Fibroblast of skin of abdomen (primary cell): ENCODE results near the gene SETD5. TPM values are rescaled to one million over a fixed set of nuclear protein-coding genes. Genes with fewer than 3 reads are reported as not detected.

Source experiments
- DNase-seq: peaks from one replicate; pipeline ENCODE4 v3.0.0-alpha.2; 2013
- polyA plus RNA-seq, 2 experiments: library from polyadenylated mRNA; unstranded; fragments of 120-200 nt; gene quantifications; one replicate each; pipeline ENCODE4 v1.2.1, GENCODE V29; 2013; ENCODE audit not compliant: insufficient read length in 2 of 2

SETD5 gene, protein sequence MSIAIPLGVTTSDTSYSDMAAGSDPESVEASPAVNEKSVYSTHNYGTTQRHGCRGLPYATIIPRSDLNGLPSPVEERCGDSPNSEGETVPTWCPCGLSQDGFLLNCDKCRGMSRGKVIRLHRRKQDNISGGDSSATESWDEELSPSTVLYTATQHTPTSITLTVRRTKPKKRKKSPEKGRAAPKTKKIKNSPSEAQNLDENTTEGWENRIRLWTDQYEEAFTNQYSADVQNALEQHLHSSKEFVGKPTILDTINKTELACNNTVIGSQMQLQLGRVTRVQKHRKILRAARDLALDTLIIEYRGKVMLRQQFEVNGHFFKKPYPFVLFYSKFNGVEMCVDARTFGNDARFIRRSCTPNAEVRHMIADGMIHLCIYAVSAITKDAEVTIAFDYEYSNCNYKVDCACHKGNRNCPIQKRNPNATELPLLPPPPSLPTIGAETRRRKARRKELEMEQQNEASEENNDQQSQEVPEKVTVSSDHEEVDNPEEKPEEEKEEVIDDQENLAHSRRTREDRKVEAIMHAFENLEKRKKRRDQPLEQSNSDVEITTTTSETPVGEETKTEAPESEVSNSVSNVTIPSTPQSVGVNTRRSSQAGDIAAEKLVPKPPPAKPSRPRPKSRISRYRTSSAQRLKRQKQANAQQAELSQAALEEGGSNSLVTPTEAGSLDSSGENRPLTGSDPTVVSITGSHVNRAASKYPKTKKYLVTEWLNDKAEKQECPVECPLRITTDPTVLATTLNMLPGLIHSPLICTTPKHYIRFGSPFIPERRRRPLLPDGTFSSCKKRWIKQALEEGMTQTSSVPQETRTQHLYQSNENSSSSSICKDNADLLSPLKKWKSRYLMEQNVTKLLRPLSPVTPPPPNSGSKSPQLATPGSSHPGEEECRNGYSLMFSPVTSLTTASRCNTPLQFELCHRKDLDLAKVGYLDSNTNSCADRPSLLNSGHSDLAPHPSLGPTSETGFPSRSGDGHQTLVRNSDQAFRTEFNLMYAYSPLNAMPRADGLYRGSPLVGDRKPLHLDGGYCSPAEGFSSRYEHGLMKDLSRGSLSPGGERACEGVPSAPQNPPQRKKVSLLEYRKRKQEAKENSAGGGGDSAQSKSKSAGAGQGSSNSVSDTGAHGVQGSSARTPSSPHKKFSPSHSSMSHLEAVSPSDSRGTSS (N-terminal part only)
- 85.6 TPM for polyA plus RNA-seq (2013, experiment 1 of 2; ENCODE audit: insufficient read length)
- polyA plus RNA-seq (2013, experiment 2 of 2; ENCODE audit: insufficient read length), result 83.8 TPM

DNA sequence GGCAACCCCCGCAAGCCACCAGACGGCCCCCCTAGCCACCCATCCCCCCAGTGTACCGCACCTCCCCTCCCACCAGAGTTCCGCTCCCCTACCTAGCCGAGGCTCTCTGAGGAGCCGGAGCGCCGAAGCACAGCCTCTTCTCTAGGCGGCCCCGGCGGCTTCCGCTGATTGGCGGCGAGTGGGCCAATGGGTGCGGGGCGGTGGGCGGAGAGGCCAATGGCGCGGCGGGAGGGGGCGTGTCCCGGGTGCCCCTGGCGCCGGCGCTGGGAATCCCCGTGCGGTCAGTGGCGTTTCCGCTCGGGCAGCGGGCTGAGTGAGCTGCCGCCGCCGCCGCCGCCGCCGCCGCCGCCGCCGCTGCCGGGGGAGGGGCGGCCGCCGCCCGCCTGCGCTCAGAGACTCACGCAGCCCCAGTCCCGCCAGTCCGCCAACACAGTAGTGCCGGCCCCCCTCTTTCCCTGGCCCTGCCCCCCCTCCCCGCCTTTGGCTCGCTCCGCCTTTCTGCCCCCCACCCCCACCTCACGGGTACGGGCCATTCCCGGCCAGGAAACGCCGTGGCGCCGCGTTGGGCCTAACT is at the start of gene SETD5:
SETD5 (plus strand) TSS at position 284 of the 574 bp plus-strand sequence. CDS start 31,324 bp downstream, outside the sequence.
- DNase-seq, result peak; percentile 98

DNA sequence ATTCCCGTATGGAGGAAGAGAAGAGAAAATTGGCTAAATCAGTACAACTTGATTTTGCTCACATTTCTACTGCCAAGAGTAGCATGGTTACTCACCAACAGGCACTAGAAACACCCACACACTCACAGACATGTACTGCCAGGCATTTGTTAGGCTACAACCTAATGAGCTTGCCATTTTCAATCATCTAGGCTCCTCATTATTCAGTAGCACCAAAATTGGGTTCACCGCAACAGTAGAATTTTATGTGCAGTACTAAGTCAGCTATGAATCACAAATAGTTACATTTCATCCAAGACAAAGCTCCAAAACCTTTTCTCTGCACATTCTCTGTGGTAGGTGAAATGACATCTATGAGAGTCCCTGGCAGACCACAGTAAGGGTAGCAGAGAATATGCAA is 49.5 kb upstream of the SETD5 start:
- DNase-seq, result peak; percentile 75

DNA sequence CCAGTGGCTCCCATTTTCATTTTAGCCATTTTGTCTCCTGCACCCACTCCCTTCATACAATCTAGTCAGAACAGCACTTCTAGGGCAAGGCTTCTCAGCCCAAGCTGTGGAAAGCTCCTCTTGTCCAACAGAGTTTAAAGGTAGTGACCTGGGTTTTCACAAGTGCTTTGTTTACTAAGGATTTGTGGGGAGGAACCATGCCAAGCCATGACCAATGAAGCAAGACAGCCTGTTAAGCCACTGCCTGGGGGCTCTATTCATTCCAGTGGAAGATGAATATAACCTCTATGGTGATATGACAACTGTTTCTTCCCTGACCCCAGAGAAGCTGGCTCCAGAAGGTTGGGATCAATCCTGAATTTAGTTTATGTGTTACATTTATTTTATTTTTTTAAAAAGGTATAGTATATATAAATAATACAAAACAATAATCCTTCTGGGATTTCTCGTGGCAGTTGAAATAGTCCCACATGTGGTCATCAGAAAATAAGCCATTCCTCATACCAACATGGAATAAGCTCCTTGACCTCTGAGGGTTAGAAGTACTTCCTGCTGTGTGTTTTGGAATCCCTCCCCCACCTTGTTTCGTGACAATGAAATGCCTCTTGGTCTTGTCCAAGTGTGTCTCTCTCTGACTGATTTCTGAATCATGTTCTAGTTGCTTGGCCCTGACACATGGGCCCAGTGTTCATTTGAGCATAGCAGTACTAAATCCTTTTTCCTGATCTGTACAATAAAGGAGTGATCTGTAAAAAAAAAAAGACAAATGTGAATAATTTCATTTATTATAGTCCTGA is 47.9 kb upstream of the SETD5 start:
- DNase-seq, result peak; percentile 74

DNA sequence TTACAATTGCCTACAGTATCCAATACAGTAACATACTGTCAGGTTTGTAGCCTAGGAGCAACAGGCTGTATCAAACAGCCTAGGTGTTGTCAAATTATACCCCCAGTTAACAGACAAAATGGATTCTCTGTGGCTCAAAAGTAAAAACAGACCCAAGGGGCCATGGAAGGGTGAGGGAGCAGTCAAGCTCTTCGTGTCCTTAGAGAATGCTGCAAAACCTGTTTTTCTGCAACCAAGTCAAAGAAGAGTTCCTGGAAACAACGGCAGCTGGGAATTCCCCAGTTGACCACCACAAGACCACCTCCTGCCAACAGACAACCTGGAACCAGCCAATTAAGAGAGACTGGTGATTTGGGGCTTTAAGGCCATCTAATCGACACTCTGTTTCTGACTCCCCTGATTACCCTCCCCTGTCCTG is 45.7 kb upstream of the SETD5 start:
- no peak for DNase-seq

DNA sequence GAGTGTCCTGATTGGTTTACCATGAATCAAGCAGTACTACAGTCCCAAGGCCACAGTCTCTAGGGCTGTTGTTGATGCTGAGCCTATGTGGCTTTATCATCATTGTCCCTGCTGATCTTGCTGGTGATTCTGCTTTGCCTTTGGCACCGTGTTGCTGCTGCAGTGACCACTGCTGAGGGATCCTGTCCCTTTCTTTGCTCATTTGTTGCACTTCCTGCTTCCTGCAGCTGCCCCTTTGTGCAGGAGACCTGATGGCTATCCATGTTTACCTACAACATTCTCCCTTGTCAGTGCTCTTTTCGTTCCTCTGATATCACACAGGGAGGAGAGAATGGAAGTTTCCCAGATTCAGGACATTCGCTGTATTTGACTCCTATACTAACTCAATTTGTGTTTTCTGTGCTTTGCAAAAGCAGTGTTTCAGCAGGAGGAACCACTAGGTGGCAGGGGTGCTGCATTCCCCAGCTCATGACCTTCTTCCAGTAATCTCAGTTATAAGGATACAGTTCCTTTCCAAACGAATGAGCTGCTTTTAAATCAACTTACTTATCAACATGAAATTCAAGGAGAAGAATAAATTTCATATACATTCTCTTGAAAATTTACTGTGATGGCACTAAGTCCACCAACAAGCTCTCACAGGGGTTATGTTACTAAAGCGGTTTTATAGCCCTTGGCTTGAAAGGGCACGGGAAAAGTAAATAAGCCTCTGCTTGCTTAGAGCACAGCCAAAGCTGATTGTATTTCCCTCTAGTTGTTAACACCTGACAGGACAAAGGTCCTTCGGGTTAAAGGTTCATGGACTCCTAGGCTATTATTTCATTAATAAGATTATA is 44.3 kb upstream of the SETD5 start:
- DNase-seq, result peak; percentile 62

DNA sequence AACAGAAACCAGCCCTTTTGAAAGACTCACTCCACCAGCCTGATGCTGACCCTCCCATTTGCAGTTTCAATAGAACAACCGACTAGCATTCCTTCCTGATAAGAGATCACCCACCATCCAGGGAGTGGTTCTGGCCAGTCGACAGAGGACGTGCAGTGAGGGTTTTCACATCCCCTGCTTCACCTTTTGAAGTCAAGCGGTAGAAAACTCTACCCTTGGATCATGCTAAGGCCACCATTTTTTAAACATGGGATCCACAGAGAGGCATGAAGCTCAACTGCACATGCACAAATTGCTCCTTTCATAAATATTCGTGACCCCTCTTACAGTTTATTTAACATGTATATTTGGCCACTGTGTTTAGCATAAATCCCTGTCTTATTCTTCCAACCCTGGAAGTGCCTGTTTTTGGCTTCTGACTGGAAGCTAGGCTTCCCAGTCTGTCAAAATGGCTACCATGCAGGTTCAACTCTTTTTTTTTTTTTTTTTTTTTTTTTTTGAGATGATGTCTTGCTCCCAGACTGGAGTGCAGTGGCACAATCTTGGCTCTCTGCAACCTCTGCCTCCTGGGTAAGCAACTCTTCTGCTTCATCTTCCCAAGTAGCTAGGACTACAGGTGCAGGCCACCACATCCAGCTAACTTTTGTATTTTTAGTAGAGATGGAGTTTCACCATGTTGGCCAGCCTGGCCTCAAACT is 35.6 kb upstream of the SETD5 start:
- no peak for DNase-seq

DNA sequence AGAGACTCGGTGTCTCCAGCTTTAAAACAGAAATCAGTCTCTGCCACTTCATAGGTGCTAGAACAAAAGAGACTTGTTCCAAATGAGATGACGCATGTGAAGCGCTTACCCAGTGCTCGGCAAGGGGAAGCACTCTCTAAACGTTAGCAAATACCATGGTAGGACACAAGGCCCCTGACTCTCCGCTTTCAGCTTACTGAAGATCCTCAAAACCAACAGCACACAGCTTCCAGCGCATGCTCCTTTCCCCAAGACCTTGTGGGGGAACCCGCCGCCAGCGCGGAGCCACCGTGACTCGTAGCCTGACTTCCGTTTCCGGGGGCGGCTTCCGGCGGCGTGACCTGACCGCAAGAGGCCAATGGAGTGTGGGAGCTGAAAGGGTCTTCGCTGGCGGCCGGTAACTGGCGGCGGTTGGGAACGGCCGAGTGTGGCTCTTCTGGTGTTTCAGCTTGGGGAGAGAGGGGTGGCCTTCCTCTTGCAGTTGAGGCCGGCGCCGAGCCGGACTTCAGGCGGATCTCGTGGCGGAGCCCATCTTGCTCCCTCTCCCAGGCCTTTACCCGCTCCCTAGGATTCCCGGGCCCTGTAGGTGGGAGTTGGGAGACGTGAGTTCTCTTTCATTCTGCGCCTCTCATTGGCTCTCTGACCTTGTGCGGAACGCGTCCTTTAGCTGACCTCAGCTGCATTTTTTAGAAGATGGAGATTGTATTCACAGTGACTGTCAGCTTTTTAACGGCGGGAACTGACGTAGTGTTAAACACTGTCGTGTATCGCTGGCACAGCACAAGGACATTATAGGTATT is 34.5 kb upstream of the SETD5 start, which contains the start of gene THUMPD3:
THUMPD3 (plus strand) TSS at position 324 of the 800 bp plus-strand sequence. CDS start 2,015 bp downstream, outside the sequence.
- peak; percentile 90 for DNase-seq

DNA sequence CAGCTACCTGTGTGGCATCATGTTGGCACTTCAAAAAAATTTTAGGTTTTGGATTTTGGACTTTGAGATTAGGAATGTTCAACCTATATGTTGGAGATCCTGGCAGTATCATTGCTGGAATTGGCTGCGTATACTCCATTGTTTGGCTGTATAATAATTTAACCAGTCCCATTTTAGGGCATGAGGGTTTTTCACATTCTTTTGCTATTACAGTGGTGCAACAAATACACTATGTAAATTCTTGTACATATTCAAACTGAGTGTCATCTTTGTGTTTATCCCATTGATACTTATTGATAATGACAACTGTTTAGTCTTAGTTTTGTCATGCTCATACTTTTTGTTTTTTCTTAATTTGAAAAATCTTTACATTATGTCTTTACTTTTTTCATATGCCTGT is 27.9 kb upstream of the SETD5 start:
- DNase-seq, result no peak

DNA sequence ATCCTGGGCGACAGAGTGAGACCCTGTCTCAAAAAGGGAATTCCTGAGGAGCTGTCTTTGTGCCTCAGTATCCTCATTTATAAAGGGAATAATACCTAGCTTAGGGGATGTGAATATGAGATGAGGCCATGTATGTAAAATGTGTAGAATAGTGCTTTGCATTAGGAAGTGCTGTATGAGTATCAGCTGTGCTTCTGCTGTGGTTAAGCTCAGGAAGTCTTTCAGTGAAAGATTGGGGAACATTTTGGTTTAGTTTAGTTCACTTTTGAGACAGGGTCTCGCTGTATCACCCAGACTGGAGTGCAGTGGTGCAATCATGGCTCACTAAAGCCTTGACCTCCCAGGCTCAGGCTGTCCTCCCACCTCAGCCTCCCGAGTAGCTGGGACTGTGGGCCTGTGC is 23.9 kb upstream of the SETD5 start:
- DNase-seq, result no peak

DNA sequence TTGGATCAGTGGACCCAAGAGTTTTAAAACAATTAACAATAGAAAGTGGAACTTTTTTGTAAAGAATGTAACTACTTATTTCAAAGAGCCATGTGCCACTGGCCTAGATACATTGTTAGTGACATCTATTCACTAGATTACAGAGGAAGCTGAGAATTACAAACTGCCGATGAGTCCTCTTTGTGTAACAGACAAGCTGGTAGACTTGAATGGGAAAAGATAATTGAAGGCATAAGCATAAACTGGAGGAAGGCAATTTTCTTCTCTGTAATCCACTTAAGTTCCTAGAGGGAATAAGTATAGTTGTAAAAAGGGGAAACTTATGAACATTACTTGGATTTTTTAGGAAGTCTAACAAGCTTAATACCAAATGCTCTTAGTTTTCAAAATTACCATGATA is 19.4 kb upstream of the SETD5 start:
- DNase-seq, result no peak

DNA sequence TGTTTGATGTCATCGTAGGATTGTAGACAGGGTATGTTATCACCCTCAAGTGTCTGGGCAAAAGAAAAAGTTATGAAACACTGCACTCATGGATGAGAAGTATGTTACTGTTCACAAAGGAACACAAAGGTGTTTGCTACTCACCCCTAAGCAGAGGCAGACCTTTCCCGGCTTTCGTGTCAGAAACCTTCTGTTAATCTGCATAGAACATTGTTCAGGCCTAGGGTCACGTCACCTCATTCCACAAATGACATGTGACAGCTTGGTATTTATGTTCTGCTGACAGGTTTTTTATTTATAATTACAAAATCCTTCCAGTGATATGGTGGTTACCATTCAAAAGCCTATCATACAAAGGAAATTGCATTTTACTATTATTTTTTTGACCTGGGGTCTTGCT is 18.1 kb upstream of the SETD5 start:
- no peak for DNase-seq

DNA sequence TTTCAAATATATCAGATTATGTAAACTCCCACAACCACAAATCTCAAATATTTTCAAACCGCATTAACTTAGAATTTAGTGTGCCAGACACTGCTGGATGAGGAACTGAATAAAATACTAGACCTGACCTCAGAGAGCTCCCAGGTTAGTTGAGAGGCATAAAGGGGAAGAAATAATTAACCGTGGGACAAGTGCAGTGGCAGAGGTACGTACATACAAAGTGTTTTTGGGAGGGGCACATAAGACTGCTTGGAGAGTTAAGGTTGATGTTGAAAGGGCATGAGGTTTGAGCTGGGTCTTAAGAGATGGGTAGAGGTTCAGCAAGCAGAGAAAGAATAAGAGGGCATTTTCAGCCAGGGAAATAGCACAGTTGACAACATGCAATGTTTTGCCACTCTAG is 17.4 kb upstream of the SETD5 start:
- no peak for DNase-seq

DNA sequence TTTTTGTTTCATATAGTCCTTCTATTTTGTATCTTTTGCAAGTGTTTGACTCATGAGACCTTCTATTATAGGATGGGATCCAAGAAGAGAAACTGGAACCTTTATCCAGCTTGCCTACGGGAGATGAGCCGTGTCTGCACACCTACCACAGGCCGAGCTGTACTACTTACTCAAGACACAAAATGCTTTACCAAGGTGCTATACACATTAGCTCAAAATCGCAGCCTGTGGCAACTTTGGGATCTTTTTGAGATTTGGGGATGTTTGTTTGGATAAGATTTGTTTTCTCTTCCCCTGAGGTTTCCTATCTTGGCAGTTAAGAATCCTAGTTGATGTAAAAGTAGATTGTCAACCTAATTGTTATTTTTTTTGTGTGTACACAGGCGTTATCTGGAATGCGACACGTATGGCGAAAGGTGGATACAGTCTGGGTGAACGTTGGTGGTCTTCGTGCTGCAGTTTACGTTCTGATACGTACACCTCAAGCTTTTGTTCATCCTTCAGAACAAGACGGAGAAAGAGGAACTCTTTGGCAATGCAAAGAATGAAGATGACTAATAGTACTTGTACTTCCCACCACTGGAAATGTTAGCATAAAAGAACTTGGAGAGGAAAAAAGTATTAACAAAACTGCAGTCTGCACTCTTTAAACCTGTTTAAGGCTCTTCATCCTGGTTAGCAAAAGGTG is 13.1 kb upstream of the SETD5 start:
- DNase-seq, result peak; percentile 35

DNA sequence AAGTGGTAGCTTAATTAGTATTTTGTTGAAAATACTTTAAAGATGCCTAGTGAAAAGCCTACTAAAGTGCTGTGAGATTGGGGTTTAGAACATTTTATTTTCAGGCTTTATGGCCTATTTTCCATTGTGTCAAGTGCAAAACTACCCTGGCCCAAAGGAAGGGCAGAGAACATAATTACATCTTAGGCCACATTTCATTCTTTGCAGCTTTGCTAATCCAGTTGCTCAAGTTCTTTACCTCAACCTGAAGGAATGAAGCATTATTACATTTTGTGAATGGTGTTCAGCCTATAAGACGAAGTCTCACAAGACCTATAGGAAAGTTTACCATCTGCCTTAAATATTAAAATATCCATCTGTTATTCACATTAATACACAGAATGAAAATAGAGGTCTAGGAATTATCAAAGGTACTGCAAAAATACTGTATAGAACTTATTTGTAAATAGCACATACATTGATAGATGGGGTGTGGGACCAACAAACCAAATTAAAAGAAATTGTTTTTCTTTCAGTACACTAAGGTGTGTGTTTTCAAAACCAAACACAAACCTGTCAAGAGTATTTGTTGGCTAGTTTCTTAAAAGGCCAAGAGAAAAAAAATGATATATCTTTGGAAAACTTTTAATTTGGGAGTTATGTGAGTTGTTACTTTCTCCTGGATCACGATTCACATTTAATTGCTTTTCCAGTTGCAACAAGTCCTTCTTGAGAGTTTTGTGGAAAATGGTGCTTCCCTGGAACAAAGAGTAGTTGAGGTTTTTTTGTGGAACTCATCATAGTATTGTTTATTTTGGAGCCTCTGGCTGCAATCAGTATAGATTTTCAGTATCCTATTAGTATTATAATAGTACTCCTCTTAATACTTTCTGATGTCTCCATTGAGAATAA is 12.0 kb upstream of the SETD5 start:
- no peak for DNase-seq

DNA sequence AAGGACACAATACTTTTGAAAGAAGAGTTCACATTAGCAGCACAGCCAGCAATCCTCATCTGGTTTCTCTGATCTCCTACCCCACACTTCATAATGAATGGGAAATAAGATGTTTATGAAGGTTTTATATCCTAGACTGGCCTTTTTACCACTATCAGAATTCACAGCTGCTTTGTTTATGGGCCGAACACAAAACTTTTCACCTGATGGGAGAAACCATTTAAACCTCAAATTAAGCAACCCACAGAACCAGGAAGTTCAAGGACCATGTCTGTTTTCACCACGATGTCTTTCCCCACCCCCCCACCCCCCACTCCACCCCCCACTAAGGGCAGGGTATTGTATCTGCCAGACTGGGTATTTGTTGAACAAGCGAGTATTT is 11.3 kb upstream of the SETD5 start:
- DNase-seq, result no peak

DNA sequence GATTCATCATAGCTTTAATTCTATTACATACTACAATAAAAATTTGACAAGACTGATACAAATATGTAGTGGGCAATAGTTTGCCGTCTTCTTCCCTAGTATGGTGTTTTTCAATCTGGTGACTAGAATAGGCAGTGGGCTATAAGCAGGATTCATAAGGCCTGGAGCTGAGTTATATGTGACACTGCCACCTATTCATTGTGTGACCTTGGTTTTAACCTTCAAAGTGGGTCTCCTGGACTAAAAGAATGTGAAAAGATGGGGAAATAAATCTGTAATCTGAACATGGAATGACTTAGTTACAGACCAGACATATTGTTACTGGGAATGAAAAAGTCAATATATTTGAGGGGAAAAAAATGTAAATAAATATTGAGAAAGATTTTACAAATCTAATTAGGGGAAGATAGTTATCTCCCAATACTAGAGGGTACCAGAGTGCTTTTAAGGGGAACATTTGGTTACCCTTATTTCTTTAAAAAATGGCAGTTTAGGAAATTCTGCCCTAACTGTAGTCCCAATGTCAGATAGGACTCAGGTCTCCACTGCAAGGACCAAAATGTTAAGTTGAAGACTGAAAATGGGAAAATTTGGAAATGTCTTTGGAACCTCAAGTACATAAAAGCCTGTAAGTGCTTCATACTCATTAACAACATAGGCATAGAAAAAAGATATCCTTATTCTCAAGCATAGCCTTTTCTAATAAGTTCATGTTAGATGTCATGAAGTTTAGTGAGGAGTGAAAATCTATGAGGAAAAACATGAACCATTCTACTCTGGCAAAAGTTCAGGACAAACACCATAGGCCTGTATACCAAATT is 10.7 kb upstream of the SETD5 start:
- no peak for DNase-seq

DNA sequence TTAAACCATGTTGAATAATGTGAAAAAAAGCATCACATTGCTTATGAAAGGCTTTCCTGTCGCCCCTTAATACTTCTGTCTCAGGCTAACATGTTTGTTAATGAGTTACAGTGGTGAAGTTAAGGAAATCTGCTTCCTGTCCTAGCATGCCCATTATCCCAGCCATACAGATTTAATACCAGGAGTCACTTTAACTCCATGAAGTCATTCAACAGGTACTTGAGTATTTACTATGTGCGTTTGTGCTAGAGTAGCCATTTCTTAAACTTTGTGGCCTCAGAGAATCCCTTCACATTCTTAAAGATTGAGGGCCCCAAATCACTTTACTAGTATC is 10.1 kb upstream of the SETD5 start:
- DNase-seq, result no peak
